HG03066 (cell line): ENCODE results near the gene SLC5A9.
"Not testable (repeated sequence)": the region's sequence is repeated elsewhere in the genome, so short reads cannot be mapped to it uniquely, and the experiment has no call there.

Source experiments
- ATAC-seq: cut with Tn5 transposase; IDR thresholded peaks from one replicate; pipeline ENCODE4 v1.9.1; 2021; ENCODE audit warnings: low read depth; ENCODE audit not compliant: unreplicated experiment

The SLC5A9 gene

DNA sequence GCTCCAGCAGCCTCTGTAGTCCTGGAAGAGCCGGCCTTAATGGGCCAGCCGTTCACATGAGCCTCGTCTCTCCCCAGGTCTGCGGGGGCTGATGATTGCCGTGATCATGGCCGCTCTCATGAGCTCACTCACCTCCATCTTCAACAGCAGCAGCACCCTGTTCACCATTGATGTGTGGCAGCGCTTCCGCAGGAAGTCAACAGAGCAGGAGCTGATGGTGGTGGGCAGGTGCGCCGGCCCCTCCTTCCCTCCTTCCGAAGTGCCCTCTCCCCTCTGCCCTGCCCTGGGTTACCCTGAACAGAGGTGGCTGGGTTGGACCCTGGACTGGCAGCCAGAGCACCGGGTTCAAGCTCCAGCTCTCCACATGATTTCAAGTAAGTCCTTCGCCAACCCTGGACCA, 13.1 kb downstream of the SLC5A9 start:
- no peak for ATAC-seq

DNA sequence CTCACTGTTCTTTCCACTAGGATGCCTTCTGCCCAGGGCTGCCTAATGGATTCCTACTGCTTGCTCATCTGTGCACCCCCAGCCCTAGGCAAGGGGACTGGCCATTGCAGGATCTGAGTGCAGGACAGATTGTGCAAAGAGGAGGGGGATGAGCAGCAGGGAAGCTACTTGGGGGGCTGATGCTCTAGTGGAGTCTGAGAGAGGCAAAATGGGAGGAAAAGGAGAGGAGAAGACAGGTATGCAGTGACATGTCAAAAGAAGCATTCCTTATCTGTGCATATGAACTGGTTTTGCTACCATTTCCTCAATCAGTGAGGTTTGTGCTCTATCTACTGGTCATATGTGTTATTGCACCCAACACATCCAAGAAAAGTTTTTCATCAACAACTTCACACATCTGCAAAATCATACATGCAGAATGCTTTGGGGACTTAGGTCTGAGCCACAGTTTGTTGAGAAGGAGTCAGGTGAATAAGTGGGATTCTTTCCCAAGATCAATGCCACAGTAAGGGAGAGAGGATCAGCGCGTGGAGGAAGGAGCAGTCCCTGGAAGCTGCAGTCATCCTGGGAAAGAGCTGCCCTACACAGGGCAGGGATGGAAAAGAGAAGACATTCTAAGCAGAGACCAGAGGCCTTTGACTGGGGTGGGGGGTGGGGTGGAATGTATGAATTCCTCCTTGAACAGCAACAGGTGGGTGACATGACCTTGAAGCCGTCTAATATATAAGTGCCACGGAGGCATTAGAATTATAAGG, 14.4 kb downstream of the SLC5A9 start:
- no peak for ATAC-seq

DNA sequence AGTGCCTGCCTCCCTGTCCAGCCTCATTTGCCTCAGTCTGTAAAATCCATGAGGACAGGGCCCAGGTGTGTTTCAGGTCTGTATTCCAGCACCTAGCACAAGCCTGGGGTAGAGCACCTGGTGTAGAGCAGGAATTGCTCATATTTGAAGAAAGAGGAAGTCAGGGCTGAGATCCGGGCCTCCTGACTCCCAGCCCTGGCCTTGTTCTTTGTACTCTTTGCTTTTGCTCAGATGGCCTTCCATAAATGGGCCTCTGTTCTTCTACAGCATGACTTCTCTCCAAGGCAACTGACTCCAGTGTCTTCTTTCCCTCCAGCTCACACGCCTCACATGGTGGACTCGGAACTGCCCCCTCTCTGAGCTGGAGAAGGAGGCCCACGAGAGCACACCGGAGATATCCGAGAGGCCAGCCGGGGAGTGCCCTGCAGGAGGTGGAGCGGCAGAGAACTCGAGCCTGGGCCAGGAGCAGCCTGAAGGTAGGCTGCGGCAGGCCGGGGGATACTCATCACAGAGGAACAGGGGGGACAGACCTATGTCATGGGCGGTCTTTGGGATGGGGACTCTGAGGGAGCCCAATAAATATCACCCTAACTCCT, 19.7 kb downstream of the SLC5A9 start:
- no peak for ATAC-seq

DNA sequence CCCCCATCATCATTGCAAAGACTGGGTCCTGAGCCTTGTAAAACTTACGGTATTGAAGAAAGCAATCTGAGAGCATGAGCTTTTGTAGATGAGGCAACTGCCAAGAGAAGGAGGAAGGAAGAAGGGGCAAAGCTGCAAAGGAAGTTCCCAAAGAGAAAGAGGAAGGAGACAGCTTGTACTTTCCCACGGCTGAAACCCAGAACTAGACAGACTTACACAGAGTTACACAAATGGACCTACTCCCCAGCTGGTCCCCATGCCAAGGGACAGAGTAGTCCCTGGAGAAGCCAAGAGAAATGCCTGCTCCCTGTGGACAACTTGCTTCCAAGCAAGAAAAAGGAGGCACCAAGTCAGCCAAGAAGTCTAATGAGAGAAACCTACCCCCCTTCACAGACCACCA, 22.6 kb downstream of the SLC5A9 start:
- ATAC-seq, result no peak

DNA sequence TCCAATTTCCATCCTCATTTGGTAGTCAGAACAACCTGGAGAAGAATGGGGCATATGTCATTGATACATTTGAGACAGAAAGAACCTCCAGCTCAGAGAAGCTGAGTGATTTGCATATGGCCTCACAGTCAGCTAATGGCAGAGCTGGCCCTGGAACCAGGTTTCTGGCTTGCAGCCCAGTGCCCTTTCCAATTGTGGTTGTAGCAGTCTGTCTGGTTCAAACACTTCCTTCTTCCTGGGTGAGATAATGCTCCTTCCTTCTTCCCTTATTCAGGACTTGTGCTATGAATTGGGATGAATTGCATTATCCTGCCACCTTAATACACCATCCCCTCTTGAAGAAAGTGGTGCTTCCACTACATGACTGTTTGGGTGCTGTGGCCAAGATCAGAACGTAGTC, 24.2 kb downstream of the SLC5A9 start:
- no peak for ATAC-seq

DNA sequence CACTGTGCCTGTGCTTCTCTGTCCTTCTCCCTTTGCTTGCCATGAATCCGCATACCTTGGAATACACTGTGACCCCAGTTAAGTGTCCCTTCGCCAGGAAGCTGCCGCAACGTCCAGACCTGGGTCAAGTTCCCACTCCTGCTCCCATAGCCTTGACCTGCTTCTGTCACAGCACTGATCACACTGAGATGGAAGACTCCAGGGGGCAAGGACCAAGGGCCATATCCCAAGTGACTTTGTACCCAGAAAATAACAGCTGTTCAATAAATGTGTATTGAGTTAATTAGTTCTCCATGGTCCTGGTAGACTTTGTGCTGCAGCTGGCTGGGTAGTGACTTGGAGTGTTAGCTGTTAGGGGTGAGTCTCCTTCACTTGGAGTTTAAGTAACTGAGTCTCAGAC, 25.8 kb downstream of the SLC5A9 start:
- no peak for ATAC-seq

DNA sequence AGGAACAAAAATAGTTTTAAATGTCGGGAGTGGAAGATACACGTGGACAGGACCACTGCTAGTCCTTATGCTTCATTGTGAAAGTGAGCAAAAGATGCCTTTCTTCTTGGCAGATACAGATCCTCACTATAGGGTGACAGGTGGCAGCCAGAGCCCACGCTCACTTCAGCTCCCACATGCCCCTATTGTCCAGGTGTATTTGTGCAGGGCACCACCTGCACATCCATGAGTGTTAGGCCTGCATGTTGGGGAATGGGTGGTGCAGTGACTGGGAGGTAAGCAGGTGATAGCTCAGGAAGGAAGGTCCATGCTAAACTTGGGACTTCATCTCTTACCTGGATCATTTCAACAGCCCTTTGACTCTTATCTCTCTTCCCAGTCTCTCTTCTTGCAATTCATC, 27.4 kb downstream of the SLC5A9 start:
- no peak for ATAC-seq

DNA sequence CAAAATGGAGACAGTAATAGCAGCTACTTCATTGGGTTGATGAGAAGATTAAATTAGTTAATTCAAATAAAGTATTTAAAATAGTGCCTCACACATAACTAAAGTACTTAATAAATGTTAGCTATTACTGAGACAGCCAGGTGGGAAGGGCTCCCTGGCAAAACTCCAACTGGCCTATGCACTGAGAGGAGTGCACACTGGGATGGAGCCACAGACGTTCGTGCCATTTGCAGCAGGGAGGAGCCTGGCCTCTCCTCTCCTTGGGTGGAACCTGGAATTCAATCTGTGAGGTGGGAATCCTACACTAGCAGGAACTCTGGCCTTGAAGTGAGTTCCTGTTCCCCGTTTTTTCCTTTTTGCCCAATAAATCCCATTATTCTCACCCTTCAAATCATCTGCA, 28.1 kb downstream of the SLC5A9 start:
- ATAC-seq, result no peak

DNA sequence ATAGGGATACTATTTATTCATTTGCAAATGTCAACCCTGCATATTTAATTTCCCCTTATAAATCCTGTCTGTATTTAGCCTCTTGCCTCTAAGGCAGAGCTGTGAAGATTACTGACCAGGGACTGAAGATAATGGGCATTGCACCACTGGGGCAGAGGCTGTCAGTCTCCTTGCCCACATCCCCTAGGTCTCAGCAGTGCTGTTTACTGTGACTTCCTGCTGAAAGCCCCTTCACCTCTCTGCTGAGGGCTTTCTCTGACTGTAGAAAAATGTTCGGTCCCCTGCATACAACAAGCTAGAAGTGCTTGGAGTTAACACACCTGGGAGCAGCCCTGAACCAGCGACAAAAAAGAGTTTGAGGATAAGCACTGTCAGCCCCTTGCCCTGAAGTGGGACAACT, 28.8 kb downstream of the SLC5A9 start:
- ATAC-seq, result no peak

DNA sequence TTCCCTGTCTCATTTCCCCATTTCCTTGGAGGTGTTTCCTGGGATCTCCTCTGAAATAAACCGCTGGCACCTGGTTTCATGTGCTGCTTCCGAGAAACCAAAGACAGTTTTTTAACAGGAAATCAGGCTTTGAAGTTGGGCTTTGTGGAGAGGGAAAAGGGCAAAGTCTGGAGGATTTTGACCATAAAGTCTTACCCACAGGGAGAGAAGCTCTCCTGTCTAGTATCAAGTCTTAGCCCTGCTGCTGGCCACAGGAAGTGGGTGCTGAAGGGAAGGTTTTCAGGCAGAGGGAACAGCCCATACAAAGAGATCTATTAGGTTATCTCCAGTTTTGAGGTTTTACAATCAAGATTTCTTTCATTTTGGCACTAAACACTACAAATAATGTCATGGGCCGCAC, 29.3 kb downstream of the SLC5A9 start:
- no peak for ATAC-seq

DNA sequence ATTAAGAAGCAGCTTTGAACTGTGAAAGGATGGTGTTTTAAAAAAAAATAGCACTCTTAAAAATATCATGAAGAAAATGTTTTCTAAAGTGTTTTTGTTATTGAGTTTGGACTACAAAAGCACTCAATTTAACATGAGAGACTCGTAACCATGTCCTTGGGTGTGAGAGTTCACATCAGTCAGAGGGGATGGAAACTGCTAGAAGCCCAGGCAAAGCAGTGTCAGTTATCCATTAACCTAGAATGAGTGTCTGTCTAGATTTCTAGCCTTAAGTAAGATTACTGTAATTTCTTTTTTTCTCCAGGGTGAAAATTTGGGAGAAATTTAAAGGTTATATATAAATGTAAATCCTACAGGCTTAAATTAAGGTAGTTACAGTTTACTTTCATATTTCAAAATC, 31.7 kb downstream of the SLC5A9 start:
- no peak for ATAC-seq

DNA sequence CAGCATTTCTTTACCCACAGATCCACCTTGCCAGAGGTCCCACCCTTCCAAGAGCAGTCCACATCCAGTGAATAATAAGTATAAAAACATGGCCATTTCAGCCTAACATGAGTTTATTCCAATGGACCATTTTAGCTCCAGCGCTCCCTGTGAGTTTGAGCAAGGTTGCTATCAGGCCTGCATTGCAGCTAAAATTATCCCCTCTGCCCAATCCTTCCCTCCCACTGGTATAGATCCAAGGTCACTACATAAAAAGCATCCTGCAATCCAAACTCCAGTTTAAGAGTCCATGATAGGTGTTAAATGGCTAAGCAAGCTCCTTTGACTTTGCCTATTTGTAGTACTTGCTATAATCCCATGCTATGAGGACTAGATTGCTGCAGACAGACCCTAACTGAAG, 35.6 kb downstream of the SLC5A9 start:
- ATAC-seq, result no peak

DNA sequence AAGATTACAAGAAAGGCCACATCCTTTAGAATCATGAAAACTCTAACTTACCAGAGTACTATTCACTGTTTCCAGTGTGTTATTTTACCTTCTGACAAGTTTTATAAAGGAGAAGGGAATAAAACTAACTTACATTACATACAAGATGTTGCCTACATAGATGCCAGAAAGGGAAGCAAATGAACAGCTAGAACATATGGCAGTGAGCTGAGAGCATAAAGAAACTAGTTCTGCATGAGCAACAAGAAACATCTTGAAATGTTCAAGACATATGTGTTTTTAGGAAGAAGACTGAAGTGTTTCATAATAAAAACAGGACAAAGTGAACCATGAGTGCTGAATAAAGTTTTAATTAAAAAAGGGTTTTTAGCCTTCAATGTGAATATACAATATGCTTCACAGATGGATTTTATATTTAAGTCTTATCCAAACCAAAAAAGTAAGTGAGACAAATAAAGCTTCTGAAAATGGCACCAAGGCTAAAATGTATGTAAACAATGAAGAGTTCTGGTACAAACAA, 39.4 kb downstream of the SLC5A9 start:
- ATAC-seq, result no peak

DNA sequence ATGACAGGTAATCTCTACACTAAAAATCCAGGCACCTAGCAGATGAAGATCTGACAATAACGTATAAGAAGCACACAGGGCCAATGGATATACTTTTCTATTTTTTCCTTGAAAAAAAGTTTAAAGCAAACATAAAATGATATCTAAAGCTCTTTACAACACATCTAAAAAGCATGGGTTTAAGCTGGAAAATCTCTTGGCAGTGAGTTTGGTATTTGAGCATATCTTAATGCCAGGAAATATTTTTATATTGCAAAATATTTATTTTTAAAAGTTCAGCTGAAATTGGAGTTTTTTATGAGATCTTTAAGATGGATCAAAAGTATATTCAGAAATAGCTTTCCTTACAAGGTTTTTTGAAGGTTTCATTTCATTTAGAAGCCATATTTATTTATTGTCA, 40.5 kb downstream of the SLC5A9 start:
- no peak for ATAC-seq

DNA sequence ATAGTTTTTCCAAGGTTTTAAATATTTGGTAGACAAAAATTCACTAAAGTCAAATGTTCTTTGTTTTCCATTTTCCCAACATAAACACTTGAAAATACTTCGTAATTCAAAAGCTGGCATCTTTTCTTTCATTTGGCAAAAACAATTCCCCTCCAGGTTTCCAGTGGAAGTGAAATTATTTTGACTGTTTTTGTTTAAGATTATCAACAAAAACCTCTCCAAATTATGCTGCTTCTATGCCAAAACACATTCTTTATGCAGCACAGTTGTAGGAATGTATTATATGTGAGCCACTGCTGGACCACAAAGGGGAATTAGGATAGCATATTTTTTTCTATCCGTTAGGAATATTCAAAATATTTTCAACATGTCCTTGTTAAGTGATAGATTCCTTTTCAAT, 44.1 kb downstream of the SLC5A9 start:
- ATAC-seq, result no peak

DNA sequence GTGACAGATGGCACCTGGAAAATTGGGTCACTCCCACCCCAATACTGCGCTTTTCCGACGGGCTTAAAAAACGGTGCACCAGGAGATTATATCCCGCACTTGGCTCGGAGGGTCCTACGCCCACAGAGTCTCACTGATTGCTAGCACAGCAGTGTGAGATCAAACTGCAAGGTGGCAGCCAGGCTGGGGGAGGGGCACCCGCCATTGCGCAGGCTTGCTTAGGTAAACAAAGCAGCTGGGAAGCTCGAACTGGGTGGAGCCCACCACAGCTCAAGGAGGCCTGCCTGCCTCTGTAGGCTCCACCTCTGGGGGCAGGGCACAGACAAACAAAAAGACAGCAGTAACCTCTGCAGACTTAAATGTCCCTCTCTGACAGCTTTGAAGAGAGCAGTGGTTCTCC, 54.9 kb downstream of the SLC5A9 start:
- ATAC-seq, result not testable (repeated sequence)

DNA sequence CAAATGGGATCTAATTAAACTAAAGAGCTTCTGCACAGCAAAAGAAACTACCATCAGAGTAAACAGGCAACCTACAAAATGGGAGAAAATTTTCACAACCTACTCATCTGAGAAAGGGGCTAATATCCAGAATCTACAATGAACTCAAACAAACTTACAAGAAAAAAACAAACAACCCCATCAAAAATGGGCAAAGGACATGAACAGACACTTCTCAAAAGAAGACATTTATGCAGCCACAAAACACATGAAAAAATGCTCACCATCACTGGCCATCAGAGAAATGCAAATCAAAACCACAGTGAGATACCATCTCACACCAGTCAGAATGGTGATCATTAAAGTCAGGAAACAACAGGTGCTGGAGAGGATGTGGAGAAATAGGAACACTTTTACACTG, 59.8 kb downstream of the SLC5A9 start:
- ATAC-seq, result not testable (repeated sequence)

DNA sequence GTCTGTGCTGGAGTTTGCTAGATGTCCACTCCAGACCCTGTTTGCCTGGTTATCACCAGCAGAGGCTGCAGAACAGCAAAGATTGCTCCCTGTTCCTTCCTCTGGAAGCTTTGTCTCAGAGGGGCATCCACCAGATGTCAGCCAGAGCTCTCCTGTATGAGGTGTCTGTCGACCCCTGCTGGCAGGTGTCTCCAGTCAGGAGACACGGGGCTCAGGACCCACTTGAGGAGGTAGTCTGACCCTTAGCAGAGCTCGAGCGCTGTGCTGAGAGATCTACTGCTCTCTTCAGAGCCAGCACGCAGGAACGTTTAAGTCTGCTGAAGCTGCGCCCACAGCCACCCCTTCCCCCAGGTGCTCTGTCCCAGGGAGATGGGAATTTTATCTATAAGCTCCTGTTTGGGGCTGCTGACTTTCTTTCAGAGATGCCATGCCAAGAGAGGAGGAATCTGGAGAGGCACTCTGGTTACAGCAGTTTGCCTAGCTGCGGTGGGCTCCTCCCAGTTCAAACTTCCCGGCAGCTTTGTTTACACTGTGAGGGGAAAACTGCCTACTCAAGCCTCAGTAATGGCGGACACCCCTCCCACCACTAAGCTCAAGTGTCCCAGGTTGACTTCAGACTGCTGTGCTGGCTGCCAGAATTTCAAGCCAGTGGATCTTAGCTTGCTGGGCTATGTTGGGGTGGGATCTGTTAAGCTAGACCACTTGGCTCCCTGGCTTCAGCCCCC, 62.3 kb downstream of the SLC5A9 start:
- ATAC-seq, result not testable (repeated sequence)

DNA sequence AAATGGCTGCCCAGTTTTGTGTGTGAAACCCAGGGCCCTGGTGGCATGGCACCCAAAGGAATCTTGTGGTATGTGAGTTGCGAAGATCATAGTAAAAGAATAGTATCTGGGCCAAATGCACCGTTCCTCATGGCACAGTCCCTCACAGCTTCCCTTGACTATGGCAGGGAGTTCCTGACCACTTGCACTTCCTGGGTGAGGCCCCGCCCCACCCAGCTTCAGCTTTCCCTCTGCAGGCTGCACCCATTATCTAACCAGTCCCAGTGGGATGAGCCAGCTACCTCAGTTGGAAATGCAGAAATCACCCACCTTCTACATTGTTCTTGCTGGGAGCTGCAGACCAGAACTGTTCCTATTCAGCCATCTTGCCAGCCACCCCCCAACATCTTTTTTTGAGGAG, 63.0 kb downstream of the SLC5A9 start:
- ATAC-seq, result no peak

DNA sequence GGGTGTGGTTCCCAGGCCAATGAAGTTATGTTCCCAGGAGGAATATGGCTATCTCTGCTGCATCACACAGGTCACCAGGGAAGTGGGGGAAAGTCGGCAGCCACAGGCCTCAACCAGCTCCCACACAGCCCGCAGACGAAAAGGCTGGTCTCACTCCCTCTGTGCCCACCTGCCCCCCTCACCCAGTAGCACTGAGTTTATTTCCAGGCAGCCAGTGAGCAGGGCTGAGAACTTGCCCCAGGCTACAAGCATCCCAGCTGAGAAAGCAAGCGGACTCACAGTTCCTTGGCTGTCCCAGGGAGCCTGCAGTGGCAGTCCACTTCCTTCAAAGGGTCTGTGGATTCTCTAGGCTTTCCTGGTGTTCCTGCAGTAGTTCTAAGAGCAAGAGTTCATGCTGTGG, 68.9 kb downstream of the SLC5A9 start:
- no peak for ATAC-seq

DNA sequence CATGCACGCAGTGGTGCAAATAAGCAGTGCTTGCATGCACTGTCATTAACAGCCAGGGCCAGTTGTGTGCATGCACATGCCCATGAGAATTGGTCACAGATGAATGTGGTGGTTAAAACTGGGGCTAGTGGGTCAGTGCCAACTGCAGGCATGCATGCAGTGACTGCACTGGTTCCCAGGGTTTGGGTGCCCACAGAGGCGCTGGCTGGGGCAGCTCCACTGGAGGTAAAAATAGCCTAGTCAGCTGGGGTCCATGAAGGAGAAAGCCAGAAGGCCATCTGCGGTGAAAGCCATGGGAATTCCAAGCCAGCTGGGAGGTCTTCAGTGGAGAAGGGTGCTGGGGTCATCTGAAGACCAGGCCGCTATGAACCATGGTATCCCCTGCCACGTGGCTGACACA, 70.2 kb downstream of the SLC5A9 start:
- ATAC-seq, result no peak

DNA sequence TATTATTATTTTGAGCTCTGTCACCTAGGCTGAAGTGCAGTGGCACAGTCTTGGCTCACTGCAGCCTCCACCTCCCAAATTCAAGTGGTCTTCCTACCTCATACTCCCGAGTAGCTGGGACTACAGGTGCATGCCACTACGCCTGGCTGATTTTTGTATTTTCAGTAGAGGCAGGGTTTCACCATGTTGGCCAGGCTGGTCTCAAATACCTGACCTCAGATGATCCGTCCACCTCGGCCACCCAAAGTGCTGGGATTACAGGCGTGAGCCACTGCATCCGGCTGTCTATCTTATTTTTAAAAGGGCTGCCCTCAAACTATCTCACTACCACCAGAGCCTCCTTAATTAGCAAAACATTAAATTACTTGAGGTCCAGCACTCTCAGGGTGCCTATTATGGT, 71.6 kb downstream of the SLC5A9 start:
- ATAC-seq, result not testable (repeated sequence)
